ENCODE measurements around the gene FAM227A.

Gene FAM227A

GRCh38 chr22:38572065-38572464 lies 84.1 kb downstream of the FAM227A start:
- DNase-seq (ENCODE audit: extremely low read depth, low read depth), result peak; percentile 19
- peak; percentile 52 for TF ChIP-seq CTCF (IDR thresholded peaks at IDR 0.05; ENCODE audit: low read depth, low read length)

GRCh38 chr22:38570779-38571364 lies 85.3 kb downstream of the FAM227A start:
- DNase-seq (ENCODE audit: extremely low read depth, low read depth), result no peak
- peak; percentile 12 for TF ChIP-seq CTCF (IDR thresholded peaks at IDR 0.05; ENCODE audit: low read depth, low read length)

- peak; percentile 71 for DNase-seq (ENCODE audit: extremely low read depth, low read depth)
- TF ChIP-seq CTCF (IDR thresholded peaks at IDR 0.05; ENCODE audit: low read depth, low read length), result no peak
Measured at GRCh38 chr22:38569972-38570778, 86.0 kb downstream of the FAM227A start, which contains the start of gene DMC1. Gene DMC1, minus strand, starts transcription at chr22:38570183. Its CDS starts 1,927 bp downstream, at chr22:38568256.

- no peak for TF ChIP-seq CTCF (IDR thresholded peaks at IDR 0.05; ENCODE audit: low read depth, low read length)
- no peak for DNase-seq (ENCODE audit: extremely low read depth, low read depth)
Measured at GRCh38 chr22:38569181-38569971, 86.8 kb downstream of the FAM227A start.

- TF ChIP-seq CTCF (IDR thresholded peaks at IDR 0.05; ENCODE audit: low read depth, low read length), result no peak
- no peak for DNase-seq (ENCODE audit: extremely low read depth, low read depth)
Measured at GRCh38 chr22:38567531-38568285, 88.5 kb downstream of the FAM227A start.

GRCh38 chr22:38566726-38567504 lies 89.3 kb downstream of the FAM227A start:
- no peak for TF ChIP-seq CTCF (IDR thresholded peaks at IDR 0.05; ENCODE audit: low read depth, low read length)
- no peak for DNase-seq (ENCODE audit: extremely low read depth, low read depth)

Measured in AG09319 (cell line).